Measurements from ENCODE around the gene CD302. TPM values are rescaled to one million over a fixed set of nuclear protein-coding genes. Genes with fewer than 3 reads are reported as not detected.

CD302 gene
- polyA plus RNA-seq, 2 of the 4 experiments (the other 2 are of a cell fraction) = 2.5 to 8.4 TPM

DNA sequence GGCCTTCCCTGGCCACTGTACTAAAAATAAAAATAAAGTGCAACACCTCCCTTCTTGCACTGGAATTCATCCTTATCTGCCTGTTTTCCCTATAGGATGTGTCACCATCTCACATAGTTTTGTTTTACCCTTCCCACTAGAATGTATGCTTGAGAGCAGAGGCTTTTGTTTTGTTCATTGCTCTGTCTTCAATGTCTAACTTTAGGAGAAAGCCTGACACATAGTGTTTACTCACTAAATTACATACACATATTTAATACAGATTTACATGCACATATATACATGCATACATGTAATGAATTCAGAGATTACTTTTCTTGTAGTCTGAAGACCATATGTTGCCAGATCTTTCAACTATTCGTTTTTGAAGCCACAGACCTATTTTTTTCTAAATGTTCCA, 23.0 kb downstream of the CD302 start (continued):
- TF ChIP-seq, protein P1, sequence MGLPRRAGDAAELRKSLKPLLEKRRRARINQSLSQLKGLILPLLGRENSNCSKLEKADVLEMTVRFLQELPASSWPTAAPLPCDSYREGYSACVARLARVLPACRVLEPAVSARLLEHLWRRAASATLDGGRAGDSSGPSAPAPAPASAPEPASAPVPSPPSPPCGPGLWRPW (IDR thresholded peaks at IDR 0.05) = no peak

DNA sequence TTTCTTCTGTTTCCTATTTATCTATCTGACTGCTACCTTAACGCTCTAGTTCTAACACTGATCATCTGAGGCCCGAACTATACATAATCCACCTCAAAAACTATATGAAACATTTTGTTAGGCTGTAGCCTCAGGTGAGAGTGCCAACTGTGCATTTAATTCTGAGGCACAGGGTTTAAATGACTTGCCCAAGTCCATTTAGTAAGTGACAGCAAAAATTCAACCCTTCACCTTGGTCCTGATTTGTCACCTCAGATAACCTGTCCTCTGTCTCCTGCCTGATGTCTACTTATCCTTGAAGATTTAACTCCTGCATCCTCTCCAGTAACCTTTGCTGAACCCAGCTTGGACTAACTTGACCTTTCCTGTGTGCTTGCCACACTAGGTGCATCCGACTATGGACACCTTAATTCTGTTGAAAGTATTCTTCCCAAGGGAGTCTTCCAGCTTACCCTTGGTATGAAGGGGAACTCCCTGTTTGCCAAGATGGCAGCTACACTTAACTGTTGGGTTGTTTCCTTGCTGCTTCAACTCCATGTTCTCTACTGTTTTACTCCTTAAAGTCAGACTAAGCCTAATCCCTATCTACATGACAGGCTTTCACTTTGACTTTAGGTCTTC, 23.5 kb downstream of the CD302 start:
- Histone ChIP-seq H3K27ac (no peak overlapping the region), H3K4me3 (no peak overlapping the region), H3K4me2 (no peak overlapping the region), H3K9me3 (no peaks in the 10 kb centered on the region), H3K4me1 (peaks cover 6% of the 10 kb centered on the region)
- no peak for TF ChIP-seq MYC (IDR thresholded peaks at IDR 0.05; ENCODE audit: borderline replicate concordance, low read length)
- TF ChIP-seq CHD2 (IDR thresholded peaks at IDR 0.05; ENCODE audit: low read length, partially characterized antibody) = no peak
- TF ChIP-seq ESRRA (IDR thresholded peaks at IDR 0.05; ENCODE audit: borderline replicate concordance, low read length) = no peak
- TF ChIP-seq JUN (IDR thresholded peaks at IDR 0.05) = no peak
- no peak for TF ChIP-seq ZC3H11A (IDR thresholded peaks at IDR 0.05)
- TF ChIP-seq HEYL (CRISPR knock-in tag; IDR thresholded peaks at IDR 0.05) = no peak
- TF ChIP-seq SREBF2 (IDR thresholded peaks at IDR 0.05) = no peak
- TF ChIP-seq, protein P2, sequence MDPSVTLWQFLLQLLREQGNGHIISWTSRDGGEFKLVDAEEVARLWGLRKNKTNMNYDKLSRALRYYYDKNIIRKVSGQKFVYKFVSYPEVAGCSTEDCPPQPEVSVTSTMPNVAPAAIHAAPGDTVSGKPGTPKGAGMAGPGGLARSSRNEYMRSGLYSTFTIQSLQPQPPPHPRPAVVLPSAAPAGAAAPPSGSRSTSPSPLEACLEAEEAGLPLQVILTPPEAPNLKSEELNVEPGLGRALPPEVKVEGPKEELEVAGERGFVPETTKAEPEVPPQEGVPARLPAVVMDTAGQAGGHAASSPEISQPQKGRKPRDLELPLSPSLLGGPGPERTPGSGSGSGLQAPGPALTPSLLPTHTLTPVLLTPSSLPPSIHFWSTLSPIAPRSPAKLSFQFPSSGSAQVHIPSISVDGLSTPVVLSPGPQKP (IDR thresholded peaks at IDR 0.05; ENCODE audit: low read depth, low read length) = no peak
- TF ChIP-seq MAFK (IDR thresholded peaks at IDR 0.05; ENCODE audit: partially characterized antibody) = no peak
- no peak for TF ChIP-seq RARB (CRISPR knock-in tag; IDR thresholded peaks at IDR 0.05)
- no peak for TF ChIP-seq CBX8 (IDR thresholded peaks at IDR 0.05)
- no peak for TF ChIP-seq FOXS1 (CRISPR knock-in tag; IDR thresholded peaks at IDR 0.05)
- no peak for TF ChIP-seq KDM5A (IDR thresholded peaks at IDR 0.05)
- no peak for TF ChIP-seq HOXB13 (CRISPR knock-in tag; IDR thresholded peaks at IDR 0.05; ENCODE audit: low read depth)
- TF ChIP-seq RAD21 (conservative IDR thresholded peaks at IDR 0.05 in 1 of 2, IDR thresholded peaks at IDR 0.05 in 1 of 2) = no peak
- TF ChIP-seq TFCP2L1 (CRISPR knock-in tag; IDR thresholded peaks at IDR 0.05) = no peak
- peak; percentile 24 to 25; a peak in 4 of 6 replicates for ATAC-seq
- FAIRE-seq = no peak
- 59% methylated on average over 3 of the region's 3 CpGs for WGBS (ENCODE audit: missing lambda C conversion rate)
- DNase-seq (ENCODE audit: low read depth in 1 of 2, low spot score in 1 of 2) = no peak
- ChIA-PET POLR2A (no interaction called here), CTCF (no interaction called here)

DNA sequence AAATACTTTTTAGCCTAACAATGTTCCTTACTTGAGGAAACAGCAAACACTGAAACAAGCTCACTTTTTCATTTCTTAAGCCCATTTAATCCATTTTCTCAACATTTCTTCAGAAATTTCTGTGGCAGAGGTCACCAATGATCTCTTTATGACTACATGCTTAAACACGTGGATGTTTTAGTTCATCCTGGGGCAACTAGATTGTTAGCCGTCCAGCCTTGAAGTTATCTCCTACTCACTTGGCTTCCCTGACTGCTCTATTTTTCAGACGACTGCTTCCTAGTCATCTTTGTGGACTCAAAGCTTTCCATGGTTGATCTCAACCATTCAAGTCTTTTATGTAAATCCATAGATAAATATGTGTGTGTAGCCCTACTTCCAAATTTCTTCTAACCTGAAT, 24.1 kb downstream of the CD302 start:
- CTCF ChIA-PET = no interaction called here
- POLR2A ChIA-PET = no interaction called here
- ATAC-seq = no peak

DNA sequence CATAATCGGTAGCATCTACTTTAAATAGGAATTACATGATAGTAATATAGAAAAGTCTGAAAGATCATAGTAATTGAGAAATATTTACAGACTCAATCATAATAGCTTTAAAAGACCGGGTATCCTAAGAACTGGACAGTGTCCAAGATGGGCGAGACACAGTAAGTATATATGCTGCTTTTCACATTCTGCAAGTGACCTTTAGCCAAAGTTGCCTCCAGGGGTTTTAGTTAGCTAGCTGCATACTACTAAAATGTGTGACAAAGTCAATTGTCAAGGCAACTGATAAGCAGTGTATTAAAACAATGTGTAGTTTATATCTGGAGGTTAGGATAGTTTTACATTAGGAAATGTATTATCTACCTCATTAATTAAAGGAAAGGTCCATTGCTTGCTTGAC, 24.6 kb downstream of the CD302 start:
- DNase-seq (ENCODE audit: low read depth in 1 of 2, low spot score in 1 of 2) (peak in 1 of 2 experiments; percentile 27), ATAC-seq (peak in 1 of 2 experiments; percentile 17; a peak in 2 of 6 replicates), FAIRE-seq (no peak)
- Histone ChIP-seq H3K4me3 (no peak overlapping the region), H3K4me2 (no peak overlapping the region), H3K9me3 (no peaks in the 10 kb centered on the region), H3K4me1 (peaks cover 6% of the 10 kb centered on the region), H3K27ac (no peak overlapping the region)
- no peak for TF ChIP-seq ZFP36 (IDR thresholded peaks at IDR 0.05; ENCODE audit: borderline replicate concordance, partially characterized antibody)
- no peak for TF ChIP-seq RFX5 (IDR thresholded peaks at IDR 0.05)
- TF ChIP-seq NR3C1 (IDR thresholded peaks at IDR 0.05) = no peak
- ChIA-PET CTCF (no interaction called here), POLR2A (no interaction called here)
- WGBS (ENCODE audit: missing lambda C conversion rate) = 70% methylated on average over 3 of the region's 3 CpGs

More for the DNA sequence above, 24.1 kb downstream of the CD302 start:
- WGBS (ENCODE audit: missing lambda C conversion rate) = 82% methylated on average over 3 of the region's 3 CpGs
- no peaks in the 10 kb centered on the region for H3K9me3 ChIP-seq
- peaks cover 6% of the 10 kb centered on the region for H3K4me1 ChIP-seq
- no peak overlapping the region for H3K27ac ChIP-seq
- H3K4me2 ChIP-seq = no peak overlapping the region
- no peak for FAIRE-seq
- TF ChIP-seq HOXB5 (CRISPR knock-in tag; IDR thresholded peaks at IDR 0.05) (no peak), NFE2L2 (conservative IDR thresholded peaks at IDR 0.05; ENCODE audit: low read length) (no peak), NPAS2 (CRISPR knock-in tag; IDR thresholded peaks at IDR 0.05; ENCODE audit: borderline replicate concordance) (no peak), KDM5A (IDR thresholded peaks at IDR 0.05) (no peak), KDM1A (IDR thresholded peaks at IDR 0.05; ENCODE audit: low read depth) (no peak)
- DNase-seq (ENCODE audit: low read depth in 1 of 2, low spot score in 1 of 2) = no peak
- no peak overlapping the region for H3K4me3 ChIP-seq
